ENCODE measurements around the gene TRIM21.

Gene TRIM21

DNA sequence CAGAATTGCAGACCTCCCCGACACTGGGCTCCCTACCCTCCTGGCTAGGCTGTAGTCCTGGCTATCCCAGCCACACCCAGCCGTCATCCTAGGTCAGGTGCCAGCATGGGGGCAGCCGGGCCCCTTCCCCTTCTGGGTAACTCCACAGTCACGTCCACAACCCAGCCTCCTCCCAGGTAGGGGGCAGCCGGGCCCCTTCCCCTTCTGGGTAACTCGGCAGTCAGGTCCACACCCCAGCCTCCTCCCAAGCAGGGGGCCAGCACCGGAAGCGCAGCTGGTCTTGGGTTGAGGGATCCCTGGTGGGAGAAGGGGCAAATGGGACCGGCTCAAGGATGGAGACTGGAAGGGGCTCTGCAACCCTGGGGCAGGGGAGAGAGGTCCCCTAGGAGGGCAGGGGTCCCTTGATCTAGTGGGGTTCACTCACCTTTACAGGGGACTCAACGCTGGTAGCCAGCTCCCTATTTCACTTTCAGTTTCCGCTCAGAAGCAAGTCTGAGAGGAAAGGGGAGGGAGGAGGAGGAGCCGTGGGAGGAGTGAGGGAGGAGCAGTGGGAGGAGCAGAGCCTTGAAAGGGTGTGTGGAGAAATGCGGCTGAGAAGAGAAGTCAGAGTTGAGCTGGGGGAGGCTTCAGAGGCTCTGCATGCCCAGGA is at the start of gene TRIM21:
Gene TRIM21, minus strand, starts transcription at position 494 of the 649 bp plus-strand sequence. CDS start 3,293 bp downstream, outside the sequence.
- no peaks in the 10 kb centered on the region for H3K9me3 ChIP-seq (ENCODE audit: insufficient read depth, low read length)
- H3K27ac ChIP-seq (ENCODE audit: low read length): peak within 1 kb of the TSS; percentile 54
- H3K4me3 ChIP-seq (ENCODE audit: low read length): peak within 1 kb of the TSS; percentile 82
- peaks cover 6% of the 10 kb centered on the region for H3K4me1 ChIP-seq (ENCODE audit: low read length)
- peak within 1 kb of the TSS; percentile 82 for H3K9ac ChIP-seq (ENCODE audit: low read length)
- peaks cover 15% of the 10 kb centered on the region for H3K36me3 ChIP-seq (replicated peaks; ENCODE audit: low read depth, low read length)
- H4K20me1 ChIP-seq (ENCODE audit: insufficient read depth, low read length): no peaks in the 10 kb centered on the region
- H3K79me2 ChIP-seq (ENCODE audit: low read length): peaks cover 14% of the 10 kb centered on the region
- no peaks in the 10 kb centered on the region for H3K27me3 ChIP-seq (ENCODE audit: low read depth, low read length)
- H2AFZ ChIP-seq (ENCODE audit: low read depth, low read length): peak within 1 kb of the TSS; percentile 88
- no peak for TF ChIP-seq EZH2phosphoT487 (IDR thresholded peaks at IDR 0.05; ENCODE audit: low read depth)
- TF ChIP-seq, protein P1, sequence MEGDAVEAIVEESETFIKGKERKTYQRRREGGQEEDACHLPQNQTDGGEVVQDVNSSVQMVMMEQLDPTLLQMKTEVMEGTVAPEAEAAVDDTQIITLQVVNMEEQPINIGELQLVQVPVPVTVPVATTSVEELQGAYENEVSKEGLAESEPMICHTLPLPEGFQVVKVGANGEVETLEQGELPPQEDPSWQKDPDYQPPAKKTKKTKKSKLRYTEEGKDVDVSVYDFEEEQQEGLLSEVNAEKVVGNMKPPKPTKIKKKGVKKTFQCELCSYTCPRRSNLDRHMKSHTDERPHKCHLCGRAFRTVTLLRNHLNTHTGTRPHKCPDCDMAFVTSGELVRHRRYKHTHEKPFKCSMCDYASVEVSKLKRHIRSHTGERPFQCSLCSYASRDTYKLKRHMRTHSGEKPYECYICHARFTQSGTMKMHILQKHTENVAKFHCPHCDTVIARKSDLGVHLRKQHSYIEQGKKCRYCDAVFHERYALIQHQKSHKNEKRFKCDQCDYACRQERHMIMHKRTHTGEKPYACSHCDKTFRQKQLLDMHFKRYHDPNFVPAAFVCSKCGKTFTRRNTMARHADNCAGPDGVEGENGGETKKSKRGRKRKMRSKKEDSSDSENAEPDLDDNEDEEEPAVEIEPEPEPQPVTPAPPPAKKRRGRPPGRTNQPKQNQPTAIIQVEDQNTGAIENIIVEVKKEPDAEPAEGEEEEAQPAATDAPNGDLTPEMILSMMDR (IDR thresholded peaks at IDR 0.05; ENCODE audit: low read depth, low read length): no peak
- peak within 1 kb of the TSS; percentile 77 for H3K4me2 ChIP-seq (ENCODE audit: low read length)

DNA sequence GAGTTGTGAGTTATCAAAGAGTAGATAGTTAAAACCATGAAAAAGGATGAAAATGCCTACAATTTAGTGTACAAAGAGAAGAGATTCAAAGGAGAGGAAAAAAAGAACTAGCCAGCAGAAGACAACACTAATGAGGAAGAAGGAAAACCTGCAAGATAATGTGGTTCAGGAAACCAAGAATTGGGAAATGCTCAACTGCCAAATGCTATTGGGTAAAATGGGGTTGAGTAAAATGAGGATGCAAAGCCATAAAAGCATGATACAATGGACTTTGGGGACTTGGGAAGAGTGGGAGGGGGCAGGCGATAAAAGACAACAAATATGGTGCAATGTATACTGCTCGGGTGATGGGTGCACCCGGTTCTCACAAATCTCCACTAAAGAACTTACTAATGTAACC is 48.0 kb upstream of the TRIM21 start:
- Histone ChIP-seq H3K9ac (ENCODE audit: low read length) (no peak overlapping the region), H3K4me2 (ENCODE audit: low read length) (no peak overlapping the region), H3K4me3 (ENCODE audit: low read length) (no peak overlapping the region), H3K27me3 (ENCODE audit: low read depth, low read length) (no peaks in the 10 kb centered on the region), H3K79me2 (ENCODE audit: low read length) (no peaks in the 10 kb centered on the region), H4K20me1 (ENCODE audit: insufficient read depth, low read length) (no peaks in the 10 kb centered on the region), H3K4me1 (ENCODE audit: low read length) (peaks cover 7% of the 10 kb centered on the region), H2AFZ (ENCODE audit: low read depth, low read length) (no peak overlapping the region), H3K9me3 (ENCODE audit: insufficient read depth, low read length) (no peaks in the 10 kb centered on the region), H3K36me3 (replicated peaks; ENCODE audit: low read depth, low read length) (no peaks in the 10 kb centered on the region), H3K27ac (ENCODE audit: low read length) (no peak overlapping the region)
- no peak for TF ChIP-seq EZH2phosphoT487 (IDR thresholded peaks at IDR 0.05; ENCODE audit: low read depth)
- TF ChIP-seq, protein P1 (IDR thresholded peaks at IDR 0.05; ENCODE audit: low read depth, low read length): no peak

DNA sequence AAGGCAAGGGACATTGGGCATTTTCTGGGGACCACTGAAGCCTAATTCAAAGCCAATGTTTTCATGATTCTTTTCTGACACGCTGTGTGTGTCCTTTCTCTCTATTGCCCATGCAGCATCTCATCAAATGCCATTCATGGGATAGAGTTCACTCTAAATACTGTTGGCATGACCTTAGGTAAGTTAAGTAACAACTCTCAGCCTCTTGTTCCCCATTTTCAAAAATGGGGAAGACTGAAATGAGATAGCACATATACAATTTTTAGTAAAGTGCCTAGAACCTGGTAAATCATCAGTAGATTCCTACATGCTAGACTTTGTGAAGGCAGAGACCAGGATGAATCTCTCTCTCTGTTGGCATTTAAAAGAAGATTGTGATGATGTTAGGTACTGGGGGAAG is 42.9 kb upstream of the TRIM21 start:
- Histone ChIP-seq H4K20me1 (ENCODE audit: insufficient read depth, low read length) (no peaks in the 10 kb centered on the region), H3K4me1 (ENCODE audit: low read length) (peaks cover 13% of the 10 kb centered on the region), H3K9me3 (ENCODE audit: insufficient read depth, low read length) (no peaks in the 10 kb centered on the region), H3K27ac (ENCODE audit: low read length) (no peak overlapping the region), H3K36me3 (replicated peaks; ENCODE audit: low read depth, low read length) (no peaks in the 10 kb centered on the region), H3K4me3 (ENCODE audit: low read length) (no peak overlapping the region), H3K27me3 (ENCODE audit: low read depth, low read length) (no peaks in the 10 kb centered on the region), H3K4me2 (ENCODE audit: low read length) (peak overlapping the region; percentile 46), H3K9ac (ENCODE audit: low read length) (no peak overlapping the region), H3K79me2 (ENCODE audit: low read length) (no peaks in the 10 kb centered on the region), H2AFZ (ENCODE audit: low read depth, low read length) (no peak overlapping the region; the same call in 1 of the 2 replicates)
- TF ChIP-seq, protein P1 (IDR thresholded peaks at IDR 0.05; ENCODE audit: low read depth, low read length): no peak
- no peak for TF ChIP-seq EZH2phosphoT487 (IDR thresholded peaks at IDR 0.05; ENCODE audit: low read depth)

DNA sequence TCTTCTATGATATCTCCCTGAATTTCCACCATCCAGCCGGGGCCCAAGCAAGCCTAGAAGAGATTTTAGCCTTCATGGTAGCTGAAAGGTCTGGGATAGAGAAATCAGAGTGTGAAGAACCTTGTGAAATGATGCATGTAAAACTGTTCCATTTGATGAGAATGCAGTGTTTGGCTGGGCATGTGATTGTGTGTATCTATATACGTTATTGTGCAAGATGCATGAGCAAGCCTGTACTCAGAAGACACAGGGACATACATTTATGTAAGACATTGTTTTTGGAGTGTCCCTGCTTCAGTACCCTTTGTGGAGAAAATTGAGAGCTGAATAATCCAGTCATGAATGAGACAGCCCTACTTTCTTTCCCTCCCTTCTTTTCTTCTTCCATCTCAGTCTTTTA is 40.4 kb upstream of the TRIM21 start:
- no peak overlapping the region for H3K27ac ChIP-seq (ENCODE audit: low read length)
- no peak overlapping the region for H3K4me3 ChIP-seq (ENCODE audit: low read length)
- H4K20me1 ChIP-seq (ENCODE audit: insufficient read depth, low read length): no peaks in the 10 kb centered on the region
- H3K4me1 ChIP-seq (ENCODE audit: low read length): peaks cover 13% of the 10 kb centered on the region
- no peak overlapping the region for H3K4me2 ChIP-seq (ENCODE audit: low read length)
- H3K36me3 ChIP-seq (replicated peaks; ENCODE audit: low read depth, low read length): no peaks in the 10 kb centered on the region
- H2AFZ ChIP-seq (ENCODE audit: low read depth, low read length): no peak overlapping the region; the same call in 1 of the 2 replicates
- no peaks in the 10 kb centered on the region for H3K79me2 ChIP-seq (ENCODE audit: low read length)
- H3K27me3 ChIP-seq (ENCODE audit: low read depth, low read length): no peaks in the 10 kb centered on the region
- H3K9me3 ChIP-seq (ENCODE audit: insufficient read depth, low read length): no peaks in the 10 kb centered on the region
- H3K9ac ChIP-seq (ENCODE audit: low read length): no peak overlapping the region
- no peak for TF ChIP-seq EZH2phosphoT487 (IDR thresholded peaks at IDR 0.05; ENCODE audit: low read depth)
- TF ChIP-seq, protein P1 (IDR thresholded peaks at IDR 0.05; ENCODE audit: low read depth, low read length): no peak
